Muscle layer of colon (tissue), 2 donors: ENCODE results near the gene NXF1.
"Not testable (repeated sequence)": the region's sequence is repeated elsewhere in the genome, so short reads cannot be mapped to it uniquely, and the experiment has no call there.

Experiments used
- H3K27ac ChIP-seq: one replicate; pipeline ENCODE4 v1.7.0; 2013; ENCODE audit warnings: low read depth, mild to moderate bottlenecking, low read length, moderate library complexity
- H3K27me3 ChIP-seq, 2 donors: one replicate each; pipeline ENCODE4 v1.7.0; 2013; ENCODE audit warnings: low read length in 2 of 2, mild to moderate bottlenecking in 2 of 2; ENCODE audit not compliant: insufficient read depth in 2 of 2, control insufficient read depth in 1 of 2
- H3K36me3 ChIP-seq: one replicate; pipeline ENCODE4 v1.7.0; 2013; ENCODE audit warnings: mild to moderate bottlenecking, low read length; ENCODE audit not compliant: insufficient read depth
- H3K4me1 ChIP-seq: one replicate; pipeline ENCODE4 v1.7.0; 2013; ENCODE audit warnings: mild to moderate bottlenecking, low read length; ENCODE audit not compliant: insufficient read depth
- H3K4me3 ChIP-seq, 2 donors: one replicate each; pipeline ENCODE4 v1.7.0; 2013; ENCODE audit warnings: low read length in 2 of 2, low read depth in 1 of 2, mild to moderate bottlenecking in 1 of 2, moderate library complexity in 1 of 2
- H3K9ac ChIP-seq: one replicate; pipeline ENCODE4 v1.7.0; 2013; ENCODE audit warnings: low read length
- H3K9me3 ChIP-seq: one replicate; pipeline ENCODE4 v1.7.0; 2013; ENCODE audit warnings: mild to moderate bottlenecking, low read length
- donor health status: abdominal sarcoma.
- donor health status: Adenocarcinoma of cecum.

The NXF1 gene

GRCh38 chr11:62828130-62828529 is 22.9 kb upstream of the NXF1 start:
- not testable (repeated sequence) for H3K9ac ChIP-seq, H3K9me3 ChIP-seq, H3K27ac ChIP-seq, H3K27me3 ChIP-seq, H3K4me3 ChIP-seq
- Histone ChIP-seq H3K4me1 (peaks cover 20% of the 10 kb centered on the region), H3K36me3 (peaks cover 47% of the 10 kb centered on the region)

DNA sequence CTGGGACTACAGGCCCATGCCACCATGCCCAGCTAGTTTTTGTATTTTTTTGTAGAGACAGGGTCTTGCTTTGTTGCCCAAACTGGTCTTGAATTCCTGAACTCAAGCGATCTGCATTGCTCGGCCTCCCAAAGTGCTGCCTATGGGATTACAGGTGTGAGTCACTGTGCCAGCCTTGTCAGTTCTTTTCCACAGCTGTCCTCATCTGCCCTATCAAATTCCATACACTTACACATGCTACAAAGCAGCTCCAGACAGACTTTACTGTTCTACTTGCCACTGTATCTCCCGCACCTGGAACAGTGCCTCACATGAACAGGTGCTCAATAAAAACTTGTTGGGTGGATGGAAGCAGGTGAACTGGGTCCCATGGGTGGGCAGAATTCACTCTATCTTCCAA is 18.4 kb upstream of the NXF1 start:
- Histone ChIP-seq H3K9ac (no peak overlapping the region), H3K27ac (no peak overlapping the region), H3K36me3 (peaks cover 71% of the 10 kb centered on the region), H3K9me3 (no peaks in the 10 kb centered on the region), H3K4me1 (no peaks in the 10 kb centered on the region), H3K4me3 (no peak overlapping the region), H3K27me3 (no peaks in the 10 kb centered on the region)

DNA sequence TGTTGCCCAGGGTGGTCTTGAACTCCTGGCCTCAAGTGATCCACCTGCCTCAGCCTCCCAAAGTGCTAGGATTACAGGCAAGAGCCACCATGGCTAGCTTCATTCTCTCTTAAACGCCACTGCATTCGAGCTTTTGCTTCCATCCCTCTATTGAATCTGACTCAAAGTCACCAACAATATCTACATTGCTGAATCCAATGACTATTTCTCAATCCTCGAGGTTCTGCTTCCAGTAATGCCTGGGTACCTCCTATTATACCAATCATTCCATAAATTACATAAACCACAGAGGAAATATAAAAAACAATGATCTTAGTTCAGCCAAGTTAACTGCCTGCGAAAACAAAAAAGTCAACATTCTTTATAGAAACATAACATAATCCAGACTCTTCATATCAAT is 11.9 kb upstream of the NXF1 start:
- no peaks in the 10 kb centered on the region for H3K9me3 ChIP-seq
- no peaks in the 10 kb centered on the region for H3K27me3 ChIP-seq
- H3K27ac ChIP-seq, result no peak overlapping the region
- H3K4me3 ChIP-seq, result no peak overlapping the region
- H3K9ac ChIP-seq, result no peak overlapping the region
- no peaks in the 10 kb centered on the region for H3K4me1 ChIP-seq
- peaks cover 28% of the 10 kb centered on the region for H3K36me3 ChIP-seq

DNA sequence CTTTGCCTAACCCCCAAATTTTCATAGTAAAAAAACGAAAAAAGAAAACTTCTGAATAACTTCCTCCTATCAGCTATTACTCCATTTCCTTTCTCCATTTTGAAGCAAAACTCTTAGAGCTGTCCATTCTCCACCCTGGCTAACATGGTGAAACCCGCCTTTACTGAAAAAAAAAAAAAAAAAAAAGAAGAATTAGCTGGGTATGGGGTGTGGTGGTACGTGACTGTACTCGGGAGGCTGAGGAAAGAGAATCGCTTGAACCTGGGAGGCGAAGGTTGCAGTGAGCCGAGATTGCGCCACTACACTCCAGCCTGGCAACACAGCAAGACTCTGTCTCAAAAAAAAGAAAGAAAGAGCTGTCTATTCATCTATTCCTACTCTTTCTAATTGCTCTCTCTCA is 11.3 kb upstream of the NXF1 start:
- Histone ChIP-seq H3K4me1 (no peaks in the 10 kb centered on the region), H3K27ac (no peak overlapping the region), H3K9ac (no peak overlapping the region), H3K27me3 (no peaks in the 10 kb centered on the region), H3K36me3 (peaks cover 25% of the 10 kb centered on the region), H3K9me3 (no peaks in the 10 kb centered on the region), H3K4me3 (no peak overlapping the region)

DNA sequence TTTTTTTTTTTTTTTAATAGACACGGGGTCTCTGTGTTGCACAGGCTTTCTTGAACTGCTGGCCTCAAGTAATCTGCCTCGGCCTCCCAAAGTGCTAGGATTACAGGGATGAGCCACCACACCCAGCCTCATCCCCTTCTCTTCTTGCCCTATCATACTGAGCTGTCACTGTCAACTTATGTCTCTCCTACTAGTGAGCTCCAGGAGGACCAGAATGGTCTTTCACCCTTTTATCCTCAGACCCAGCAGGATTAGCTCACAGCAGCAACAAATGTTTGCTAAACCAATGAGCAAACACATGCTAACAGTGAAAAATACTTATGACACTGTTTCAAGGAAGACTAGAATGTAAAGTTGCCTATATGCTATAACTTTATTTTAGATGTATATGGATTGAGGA is 6.4 kb upstream of the NXF1 start:
- no peaks in the 10 kb centered on the region for H3K4me1 ChIP-seq
- H3K36me3 ChIP-seq, result peaks cover 4% of the 10 kb centered on the region
- H3K9ac ChIP-seq, result no peak overlapping the region
- no peak overlapping the region for H3K27ac ChIP-seq
- no peaks in the 10 kb centered on the region for H3K9me3 ChIP-seq
- H3K4me3 ChIP-seq, result no peak overlapping the region
- no peaks in the 10 kb centered on the region for H3K27me3 ChIP-seq

DNA sequence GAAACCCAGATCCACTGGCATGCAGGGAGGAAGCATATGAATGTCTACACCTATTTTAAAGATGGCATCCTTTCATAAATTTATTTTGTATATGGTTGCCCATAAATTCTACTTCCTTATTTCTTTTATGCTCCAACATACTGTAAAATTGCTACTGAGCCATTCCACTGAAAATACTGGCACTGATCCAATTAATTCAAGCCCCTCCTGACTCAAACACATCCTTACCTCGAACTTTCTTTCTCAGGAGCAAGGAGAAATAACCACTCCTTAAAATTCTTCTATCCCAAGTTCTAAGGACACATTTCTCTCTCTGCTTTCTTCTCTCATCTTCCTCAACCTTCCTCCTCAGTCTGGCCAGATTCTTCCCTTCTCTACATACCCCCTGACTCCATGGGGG is 5.5 kb upstream of the NXF1 start:
- H3K27ac ChIP-seq, result no peak overlapping the region
- H3K36me3 ChIP-seq, result peaks cover 4% of the 10 kb centered on the region
- no peaks in the 10 kb centered on the region for H3K9me3 ChIP-seq
- H3K9ac ChIP-seq, result no peak overlapping the region
- H3K27me3 ChIP-seq, result no peaks in the 10 kb centered on the region
- H3K4me3 ChIP-seq, result no peak overlapping the region
- peaks cover 4% of the 10 kb centered on the region for H3K4me1 ChIP-seq

GRCh38 chr11:62806611-62807121 is 1.4 kb upstream of the NXF1 start:
- peaks cover 21% of the 10 kb centered on the region for H3K36me3 ChIP-seq
- H3K4me1 ChIP-seq, result peaks cover 18% of the 10 kb centered on the region
- no peak overlapping the region for H3K27ac ChIP-seq
- H3K9ac ChIP-seq, result no peak overlapping the region
- no peaks in the 10 kb centered on the region for H3K27me3 ChIP-seq
- no peaks in the 10 kb centered on the region for H3K9me3 ChIP-seq
- H3K4me3 ChIP-seq, result no peak overlapping the region

GRCh38 chr11:62805961-62806441 is 761 bp upstream of the NXF1 start:
- H3K4me1 ChIP-seq, result peaks cover 18% of the 10 kb centered on the region
- no peaks in the 10 kb centered on the region for H3K27me3 ChIP-seq
- peak overlapping the region; percentile 84 to 93 for H3K4me3 ChIP-seq
- H3K36me3 ChIP-seq, result peaks cover 27% of the 10 kb centered on the region
- peak overlapping the region; percentile 87 for H3K27ac ChIP-seq
- H3K9ac ChIP-seq, result peak overlapping the region; percentile 89
- no peaks in the 10 kb centered on the region for H3K9me3 ChIP-seq

DNA sequence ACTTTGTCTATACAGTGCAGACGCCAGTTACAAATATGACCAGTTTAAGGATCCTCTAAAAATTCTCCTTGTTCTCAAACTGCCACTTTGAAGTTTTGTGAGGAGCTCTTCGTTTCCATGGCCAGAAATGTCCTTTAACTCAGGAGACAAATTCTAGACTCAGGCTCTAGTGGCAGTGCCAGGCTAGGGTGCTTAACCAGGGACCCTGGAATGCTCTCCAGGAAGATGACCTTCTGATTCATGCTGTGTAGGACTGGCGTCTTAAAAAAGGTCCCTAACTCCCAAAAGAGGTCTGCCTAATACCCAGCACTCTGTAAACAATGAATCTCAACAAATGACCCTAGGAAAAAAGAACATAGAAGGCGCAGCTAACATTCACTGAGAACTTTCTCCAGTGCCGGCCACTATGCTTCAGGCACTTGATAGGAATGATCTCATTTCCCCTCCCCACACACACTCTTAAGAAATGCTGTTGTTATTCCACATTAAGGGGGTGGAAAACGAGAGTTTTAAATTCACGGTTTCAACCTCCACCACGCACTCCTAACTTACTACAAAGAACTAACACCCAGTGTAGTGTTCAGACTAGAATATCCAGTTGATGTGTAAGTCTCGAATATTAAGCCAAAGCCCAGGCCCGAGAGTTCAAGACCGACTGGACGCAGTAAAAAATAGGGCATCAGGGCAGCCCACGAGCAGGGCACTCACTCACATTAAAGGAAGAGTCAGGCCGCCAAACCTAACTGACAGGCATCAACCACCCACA is 747 bp downstream of the NXF1 start:
- Histone ChIP-seq H3K9me3 (no peaks in the 10 kb centered on the region), H3K36me3 (peaks cover 42% of the 10 kb centered on the region), H3K9ac (peak overlapping the region; percentile 79), H3K4me3 (peak overlapping the region; percentile 84 to 93), H3K27me3 (no peaks in the 10 kb centered on the region), H3K4me1 (peaks cover 18% of the 10 kb centered on the region), H3K27ac (peak overlapping the region; percentile 87)

GRCh38 chr11:62801071-62801470 is 4.2 kb downstream of the NXF1 start:
- H3K9me3 ChIP-seq, result no peaks in the 10 kb centered on the region
- H3K4me3 ChIP-seq, result no peak overlapping the region
- peaks cover 15% of the 10 kb centered on the region for H3K4me1 ChIP-seq
- no peaks in the 10 kb centered on the region for H3K27me3 ChIP-seq
- no peak overlapping the region for H3K27ac ChIP-seq
- H3K36me3 ChIP-seq, result peaks cover 67% of the 10 kb centered on the region
- no peak overlapping the region for H3K9ac ChIP-seq

DNA sequence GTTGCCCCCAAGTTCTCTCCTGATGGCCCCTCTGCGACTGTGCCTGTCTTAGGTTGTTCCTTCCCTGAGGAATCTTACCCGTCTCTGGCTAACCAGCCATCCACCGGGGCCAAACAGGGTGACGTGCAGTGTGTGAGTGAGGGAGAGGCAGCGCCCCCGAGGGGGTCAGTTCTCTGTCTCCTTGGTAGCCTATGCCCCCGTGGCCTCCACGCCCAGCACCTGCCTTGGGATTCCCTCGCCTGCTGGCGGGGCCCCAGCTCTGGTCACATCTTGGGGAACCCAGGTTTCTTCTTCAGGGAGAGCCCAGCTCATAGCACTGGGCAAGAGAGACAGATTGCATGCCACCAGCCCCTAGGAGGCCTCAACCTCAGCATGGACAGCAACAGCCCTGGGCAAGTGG is 5.8 kb downstream of the NXF1 start:
- peaks cover 13% of the 10 kb centered on the region for H3K4me1 ChIP-seq
- H3K4me3 ChIP-seq, result no peak overlapping the region
- no peaks in the 10 kb centered on the region for H3K27me3 ChIP-seq
- no peak overlapping the region for H3K9ac ChIP-seq
- no peaks in the 10 kb centered on the region for H3K9me3 ChIP-seq
- peaks cover 82% of the 10 kb centered on the region for H3K36me3 ChIP-seq
- no peak overlapping the region for H3K27ac ChIP-seq

- H3K36me3 ChIP-seq, result peaks cover 81% of the 10 kb centered on the region
- no peak overlapping the region for H3K27ac ChIP-seq
- H3K9ac ChIP-seq, result no peak overlapping the region
- peaks cover 9% of the 10 kb centered on the region for H3K4me1 ChIP-seq
- no peaks in the 10 kb centered on the region for H3K27me3 ChIP-seq
- no peak overlapping the region for H3K4me3 ChIP-seq
- H3K9me3 ChIP-seq, result no peaks in the 10 kb centered on the region
Observed at GRCh38 chr11:62796281-62796680, 9.0 kb downstream of the NXF1 start.
